ENCODE measurements around the gene LLGL2.
"Not testable (repeated sequence)": the region's sequence is repeated elsewhere in the genome, so short reads cannot be mapped to it uniquely, and the experiment has no call there.

LLGL2 gene

DNA sequence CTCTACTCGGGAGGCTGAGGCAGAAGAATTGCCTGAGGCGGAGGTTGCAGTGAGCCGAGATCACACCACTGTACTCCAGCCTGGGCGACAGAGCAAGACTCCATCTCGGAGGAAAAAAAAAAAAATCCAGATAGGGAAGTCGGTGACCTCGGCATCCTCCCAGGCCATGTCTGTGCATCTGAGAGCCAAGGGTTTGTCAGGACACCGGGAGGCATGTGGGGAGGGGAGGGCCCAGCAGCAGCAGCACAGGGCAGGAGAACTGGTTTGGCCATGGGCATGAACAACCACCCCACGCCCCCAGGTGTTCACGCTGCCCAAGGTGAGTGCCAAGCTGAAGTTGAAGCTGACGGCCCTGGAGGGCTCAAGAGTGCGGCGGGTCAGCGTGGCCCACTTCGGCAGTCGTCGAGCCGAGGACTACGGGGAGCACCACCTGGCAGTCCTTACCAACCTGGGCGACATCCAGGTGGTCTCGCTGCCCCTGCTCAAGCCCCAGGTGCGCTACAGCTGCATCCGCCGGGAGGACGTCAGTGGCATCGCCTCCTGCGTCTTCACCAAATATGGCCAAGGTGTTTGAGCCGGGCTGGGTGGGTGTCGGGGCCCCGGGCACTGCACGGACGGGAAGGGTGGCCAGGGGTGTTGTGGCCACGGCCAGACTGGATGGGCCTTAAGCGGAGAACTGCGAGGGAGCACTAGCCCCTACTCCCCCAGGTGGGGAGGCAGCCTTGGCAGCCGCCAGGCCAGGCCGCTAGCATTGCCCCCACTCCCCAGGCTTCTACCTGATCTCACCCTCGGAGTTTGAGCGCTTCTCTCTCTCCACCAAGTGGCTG is 47.4 kb downstream of the LLGL2 start:
- DNase-seq, result no peak

- DNase-seq, result no peak
These were observed 48.1 kb downstream of the LLGL2 start for GRCh38 chr17:75573540-75573957.

DNA sequence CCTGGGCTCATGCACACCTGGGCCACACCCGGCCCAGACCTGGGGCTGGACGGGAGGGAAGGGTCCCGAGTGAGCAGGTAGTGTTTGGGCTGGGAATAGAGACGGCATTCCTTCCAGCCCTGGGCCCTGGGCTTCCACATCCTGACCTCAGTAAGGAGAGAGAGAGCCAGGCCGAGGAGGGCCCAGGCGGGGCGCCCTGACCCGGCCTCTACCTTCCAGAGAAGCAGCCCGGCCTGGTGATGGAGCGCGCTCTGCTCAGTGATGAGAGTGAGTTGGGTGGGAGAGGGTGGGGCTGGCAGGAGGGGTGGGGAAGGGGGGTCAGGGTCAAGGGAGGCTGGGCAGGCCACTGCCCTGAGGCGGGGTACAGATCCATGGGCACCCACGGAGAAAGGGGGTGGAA is 48.5 kb downstream of the LLGL2 start:
- DNase-seq, result no peak

GRCh38 chr17:75574404-75575036 is 49.0 kb downstream of the LLGL2 start:
- DNase-seq, result no peak

- no peak for DNase-seq
These were observed 49.7 kb downstream of the LLGL2 start for GRCh38 chr17:75575197-75575596.

- DNase-seq, result no peak
These were observed 50.2 kb downstream of the LLGL2 start for GRCh38 chr17:75575728-75576127.

DNA sequence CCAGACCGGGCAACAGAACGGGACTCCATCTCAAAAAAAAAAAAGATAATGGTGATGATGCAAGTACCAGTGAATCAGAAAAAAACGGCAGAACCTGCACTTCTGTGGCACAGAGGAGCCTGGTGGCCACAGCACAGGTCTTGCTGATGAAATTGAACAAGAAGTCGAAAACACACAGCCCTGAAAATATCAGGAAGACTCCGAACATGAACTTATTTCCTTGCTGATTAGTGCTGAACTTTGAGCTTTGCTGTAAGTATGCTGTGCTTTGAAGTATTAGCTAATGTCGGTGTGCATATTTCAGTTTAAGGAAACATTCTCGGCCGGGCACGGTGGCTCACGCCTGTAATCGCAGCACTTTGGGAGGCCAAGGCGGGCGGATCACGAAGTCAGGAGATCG is 51.2 kb downstream of the LLGL2 start:
- no peak for DNase-seq

- DNase-seq, result not testable (repeated sequence)
These were observed 55.7 kb downstream of the LLGL2 start for GRCh38 chr17:75581121-75581725.

DNA sequence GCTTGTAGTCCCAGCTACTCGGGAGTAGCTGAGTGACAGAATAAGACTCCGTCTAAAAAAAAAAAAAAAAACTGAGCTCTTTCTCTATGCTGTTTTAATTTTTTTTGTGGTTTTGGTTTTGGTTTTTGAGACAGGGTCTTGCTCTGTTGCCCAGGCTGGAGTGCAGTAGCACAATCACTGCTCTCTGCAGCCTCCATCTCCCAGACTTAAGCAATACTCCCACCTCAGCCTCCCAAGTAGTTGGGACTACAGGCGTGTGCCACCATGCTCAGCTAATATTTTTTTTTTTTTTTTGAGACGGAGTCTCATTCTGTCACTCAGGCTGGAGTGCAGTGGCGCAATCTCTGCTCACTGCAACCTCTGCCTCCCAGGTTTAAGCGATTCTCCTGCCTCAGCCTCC is 57.7 kb downstream of the LLGL2 start:
- not testable (repeated sequence) for DNase-seq

DNA sequence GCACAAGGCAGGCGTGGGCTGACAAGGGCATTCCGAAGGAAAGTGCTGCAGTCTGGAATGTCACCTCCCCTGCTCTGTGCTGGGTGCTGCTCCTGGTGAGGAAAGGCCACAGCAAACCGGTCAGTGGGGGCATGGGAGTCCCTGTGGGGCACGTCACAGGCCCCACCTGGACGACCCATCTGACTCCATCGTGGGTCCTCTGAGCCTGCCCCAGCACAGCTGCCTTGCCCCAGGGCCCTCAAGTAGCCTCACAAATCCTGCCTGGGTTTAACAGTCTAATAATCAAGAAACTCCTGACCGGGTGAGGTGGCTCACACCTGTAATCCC is 59.3 kb downstream of the LLGL2 start:
- DNase-seq, result no peak

DNA sequence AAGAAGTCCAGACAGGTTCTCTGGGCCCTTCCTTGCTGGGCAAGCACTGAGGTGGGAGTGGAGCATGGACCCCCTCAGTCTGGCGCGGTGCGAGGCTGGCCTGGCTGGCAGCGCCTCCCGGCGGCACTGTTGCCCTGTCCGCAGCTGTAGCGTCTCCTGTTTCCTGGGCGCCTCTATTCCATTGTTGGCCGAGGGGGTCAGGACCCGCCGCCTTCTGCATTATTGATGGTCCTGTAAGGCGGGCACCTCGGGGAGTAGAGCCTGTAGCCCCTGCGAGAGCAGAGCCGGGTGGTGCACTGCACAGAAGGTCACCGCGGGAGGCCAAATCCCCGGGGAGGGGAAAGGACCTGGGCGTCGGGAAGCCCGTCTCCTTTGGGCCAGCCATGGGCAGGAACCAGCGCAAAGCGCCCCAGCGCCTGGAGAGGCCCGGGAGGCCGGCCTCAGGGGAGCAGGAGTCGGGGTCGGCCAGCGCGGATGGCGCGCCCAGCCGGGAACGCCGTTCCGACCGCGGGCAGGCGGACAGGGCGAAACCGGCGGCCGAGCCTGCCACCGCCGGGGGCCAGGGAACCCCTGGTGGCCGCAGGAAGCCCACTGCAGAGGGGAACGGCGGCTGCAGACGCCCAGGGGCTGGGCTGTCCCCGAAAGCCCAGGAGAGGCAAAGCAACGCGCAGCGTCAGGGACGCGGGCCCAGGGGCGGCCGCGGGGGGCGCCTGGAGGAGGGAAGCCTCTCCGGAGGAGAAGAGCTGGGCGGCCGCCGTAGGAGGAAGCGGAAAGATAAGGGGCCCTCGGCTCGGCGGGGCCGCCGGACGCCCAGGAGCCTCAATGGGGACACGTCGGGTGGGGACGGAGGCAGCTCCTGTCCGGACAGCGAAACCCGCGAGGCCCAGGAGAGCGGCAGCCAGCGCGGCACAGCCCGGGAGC is 62.4 kb downstream of the LLGL2 start, which contains the start of gene MYO15B:
Gene MYO15B (plus strand): TSS at position 126 of the 921 bp plus-strand sequence. CDS start 258 bp downstream, at position 384.
- DNase-seq, result no peak

- DNase-seq, result no peak
These were observed 63.1 kb downstream of the LLGL2 start for GRCh38 chr17:75588596-75589011.

GRCh38 chr17:75589012-75589918 is 63.8 kb downstream of the LLGL2 start:
- DNase-seq, result peak; percentile 80

GRCh38 chr17:75589919-75590303 is 64.4 kb downstream of the LLGL2 start:
- no peak for DNase-seq

- DNase-seq, result no peak
These were observed 64.8 kb downstream of the LLGL2 start for GRCh38 chr17:75590314-75590761.

DNA sequence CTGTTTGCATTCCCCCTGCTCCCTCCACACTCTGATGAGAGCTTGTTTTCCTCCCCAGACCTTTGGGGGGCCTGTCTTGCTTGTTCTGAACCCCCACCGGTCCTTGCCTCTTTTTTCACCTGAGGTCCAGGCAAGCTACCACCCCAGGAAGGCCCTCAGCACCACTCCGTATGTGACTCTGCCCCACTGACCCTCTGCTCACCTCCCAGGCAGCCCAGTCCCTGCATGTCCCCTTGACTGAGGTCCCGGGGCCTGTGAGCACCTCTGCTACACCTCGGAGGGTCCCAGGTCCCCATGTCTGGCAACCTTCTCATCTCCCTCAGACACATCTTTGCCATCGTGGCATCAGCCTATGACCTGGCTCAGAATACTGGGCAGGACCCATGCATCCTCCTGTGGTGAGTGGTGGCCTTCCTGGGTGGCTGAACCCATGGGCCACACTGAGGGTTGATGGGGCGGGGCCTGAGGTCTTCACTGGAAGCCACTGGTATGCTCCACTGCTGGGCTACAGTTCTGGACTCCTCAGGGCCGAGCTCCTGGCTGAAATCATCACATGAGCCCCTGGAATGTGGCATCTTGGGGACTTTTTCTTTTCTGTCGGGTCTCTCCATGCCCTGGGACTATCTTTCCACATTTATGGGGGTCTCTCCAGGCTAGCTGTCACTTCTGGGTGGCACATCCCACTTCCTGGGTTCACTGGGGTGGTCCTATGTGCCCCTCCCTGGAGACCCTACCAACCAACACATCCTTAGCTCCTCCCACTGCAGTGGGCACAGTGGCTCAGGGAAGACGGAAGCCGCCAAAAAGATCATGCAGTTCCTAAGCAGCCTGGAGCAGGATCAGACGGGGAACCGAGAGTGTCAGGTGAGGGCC is 65.6 kb downstream of the LLGL2 start:
- no peak for DNase-seq

DNA sequence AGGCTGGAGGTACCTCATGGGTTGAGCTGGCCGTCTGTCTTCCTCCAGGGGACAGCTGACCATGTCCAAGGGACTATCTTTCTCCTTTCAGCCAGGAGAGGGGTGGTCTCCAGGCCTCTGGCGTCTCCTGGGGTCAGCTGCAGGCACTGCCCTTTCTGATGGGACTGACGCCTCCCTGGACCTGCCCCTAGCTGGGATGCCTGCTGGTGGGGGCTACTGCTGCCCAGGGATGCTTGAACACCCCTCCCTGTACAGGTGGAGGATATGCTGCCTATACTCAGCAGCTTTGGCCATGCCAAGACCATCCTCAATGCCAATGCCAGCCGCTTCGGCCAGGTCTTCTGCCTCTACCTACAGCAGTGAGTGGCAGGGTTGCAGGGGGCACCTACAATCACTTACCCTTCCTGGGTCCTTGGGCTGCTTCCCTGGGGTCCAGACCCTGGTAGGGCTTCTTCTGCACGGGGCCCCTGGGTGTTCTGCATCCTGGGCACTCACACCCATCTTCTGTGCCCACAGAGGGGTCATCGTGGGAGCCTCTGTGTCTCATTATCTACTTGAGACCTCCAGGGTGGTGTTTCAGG is 66.3 kb downstream of the LLGL2 start:
- no peak for DNase-seq

- DNase-seq, result no peak
These were observed 67.0 kb downstream of the LLGL2 start for GRCh38 chr17:75592348-75593020.

- not testable (repeated sequence) for DNase-seq
These were observed 67.9 kb downstream of the LLGL2 start for GRCh38 chr17:75593430-75593829.
